Measurements from ENCODE around the gene GABRR3. TPM values are rescaled to one million over a fixed set of nuclear protein-coding genes. Genes with fewer than 3 reads are reported as not detected.

The GABRR3 gene
- total and polyA plus RNA-seq, 2 experiments from 2014 or later: not detected

- no peaks in the 10 kb centered on the region for H3K4me1 ChIP-seq (ENCODE audit: insufficient read depth)
- no peak overlapping the region for H3K27ac Mint-ChIP-seq
- no peak overlapping the region for H3K4me3 Mint-ChIP-seq
- no peaks in the 10 kb centered on the region for H3K79me2 ChIP-seq (replicated peaks; ENCODE audit: insufficient read depth)
- no peaks in the 10 kb centered on the region for H4K20me1 ChIP-seq (replicated peaks; ENCODE audit: insufficient read depth)
- no peaks in the 10 kb centered on the region for H3K27me3 ChIP-seq (ENCODE audit: insufficient read depth)
- H3K27ac ChIP-seq (ENCODE audit: low read depth): no peak overlapping the region
- TF ChIP-seq EZH2 (IDR thresholded peaks at IDR 0.05; ENCODE audit: low read depth, unreplicated experiment) (no peak), ZNF331 (CRISPR knock-in tag; IDR thresholded peaks at IDR 0.05; ENCODE audit: low read depth) (no peak), POLR2AphosphoS5 (IDR thresholded peaks at IDR 0.05; ENCODE audit: low read depth) (no peak), CREB1 (CRISPR knock-in tag; IDR thresholded peaks at IDR 0.05; ENCODE audit: low read depth) (no peak), STAT1 (IDR thresholded peaks at IDR 0.05; ENCODE audit: unreplicated experiment) (no peak), EZH2phosphoT487 (IDR thresholded peaks at IDR 0.05; ENCODE audit: unreplicated experiment) (no peak), NANOG (IDR thresholded peaks at IDR 0.05; ENCODE audit: borderline replicate concordance) (no peak), JUNB (IDR thresholded peaks at IDR 0.05; ENCODE audit: unreplicated experiment) (no peak), ZNF114 (CRISPR knock-in tag; IDR thresholded peaks at IDR 0.05) (no peak), ETS1 (IDR thresholded peaks at IDR 0.05) (no peak)
- TF ChIP-seq, protein P1, sequence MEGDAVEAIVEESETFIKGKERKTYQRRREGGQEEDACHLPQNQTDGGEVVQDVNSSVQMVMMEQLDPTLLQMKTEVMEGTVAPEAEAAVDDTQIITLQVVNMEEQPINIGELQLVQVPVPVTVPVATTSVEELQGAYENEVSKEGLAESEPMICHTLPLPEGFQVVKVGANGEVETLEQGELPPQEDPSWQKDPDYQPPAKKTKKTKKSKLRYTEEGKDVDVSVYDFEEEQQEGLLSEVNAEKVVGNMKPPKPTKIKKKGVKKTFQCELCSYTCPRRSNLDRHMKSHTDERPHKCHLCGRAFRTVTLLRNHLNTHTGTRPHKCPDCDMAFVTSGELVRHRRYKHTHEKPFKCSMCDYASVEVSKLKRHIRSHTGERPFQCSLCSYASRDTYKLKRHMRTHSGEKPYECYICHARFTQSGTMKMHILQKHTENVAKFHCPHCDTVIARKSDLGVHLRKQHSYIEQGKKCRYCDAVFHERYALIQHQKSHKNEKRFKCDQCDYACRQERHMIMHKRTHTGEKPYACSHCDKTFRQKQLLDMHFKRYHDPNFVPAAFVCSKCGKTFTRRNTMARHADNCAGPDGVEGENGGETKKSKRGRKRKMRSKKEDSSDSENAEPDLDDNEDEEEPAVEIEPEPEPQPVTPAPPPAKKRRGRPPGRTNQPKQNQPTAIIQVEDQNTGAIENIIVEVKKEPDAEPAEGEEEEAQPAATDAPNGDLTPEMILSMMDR (conservative IDR thresholded peaks at IDR 0.05; ENCODE audit: low read depth in 2 of 2): no peak
- TF ChIP-seq, protein P2, sequence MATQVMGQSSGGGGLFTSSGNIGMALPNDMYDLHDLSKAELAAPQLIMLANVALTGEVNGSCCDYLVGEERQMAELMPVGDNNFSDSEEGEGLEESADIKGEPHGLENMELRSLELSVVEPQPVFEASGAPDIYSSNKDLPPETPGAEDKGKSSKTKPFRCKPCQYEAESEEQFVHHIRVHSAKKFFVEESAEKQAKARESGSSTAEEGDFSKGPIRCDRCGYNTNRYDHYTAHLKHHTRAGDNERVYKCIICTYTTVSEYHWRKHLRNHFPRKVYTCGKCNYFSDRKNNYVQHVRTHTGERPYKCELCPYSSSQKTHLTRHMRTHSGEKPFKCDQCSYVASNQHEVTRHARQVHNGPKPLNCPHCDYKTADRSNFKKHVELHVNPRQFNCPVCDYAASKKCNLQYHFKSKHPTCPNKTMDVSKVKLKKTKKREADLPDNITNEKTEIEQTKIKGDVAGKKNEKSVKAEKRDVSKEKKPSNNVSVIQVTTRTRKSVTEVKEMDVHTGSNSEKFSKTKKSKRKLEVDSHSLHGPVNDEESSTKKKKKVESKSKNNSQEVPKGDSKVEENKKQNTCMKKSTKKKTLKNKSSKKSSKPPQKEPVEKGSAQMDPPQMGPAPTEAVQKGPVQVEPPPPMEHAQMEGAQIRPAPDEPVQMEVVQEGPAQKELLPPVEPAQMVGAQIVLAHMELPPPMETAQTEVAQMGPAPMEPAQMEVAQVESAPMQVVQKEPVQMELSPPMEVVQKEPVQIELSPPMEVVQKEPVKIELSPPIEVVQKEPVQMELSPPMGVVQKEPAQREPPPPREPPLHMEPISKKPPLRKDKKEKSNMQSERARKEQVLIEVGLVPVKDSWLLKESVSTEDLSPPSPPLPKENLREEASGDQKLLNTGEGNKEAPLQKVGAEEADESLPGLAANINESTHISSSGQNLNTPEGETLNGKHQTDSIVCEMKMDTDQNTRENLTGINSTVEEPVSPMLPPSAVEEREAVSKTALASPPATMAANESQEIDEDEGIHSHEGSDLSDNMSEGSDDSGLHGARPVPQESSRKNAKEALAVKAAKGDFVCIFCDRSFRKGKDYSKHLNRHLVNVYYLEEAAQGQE (IDR thresholded peaks at IDR 0.05; ENCODE audit: unreplicated experiment): no peak
- TF ChIP-seq, protein P3, sequence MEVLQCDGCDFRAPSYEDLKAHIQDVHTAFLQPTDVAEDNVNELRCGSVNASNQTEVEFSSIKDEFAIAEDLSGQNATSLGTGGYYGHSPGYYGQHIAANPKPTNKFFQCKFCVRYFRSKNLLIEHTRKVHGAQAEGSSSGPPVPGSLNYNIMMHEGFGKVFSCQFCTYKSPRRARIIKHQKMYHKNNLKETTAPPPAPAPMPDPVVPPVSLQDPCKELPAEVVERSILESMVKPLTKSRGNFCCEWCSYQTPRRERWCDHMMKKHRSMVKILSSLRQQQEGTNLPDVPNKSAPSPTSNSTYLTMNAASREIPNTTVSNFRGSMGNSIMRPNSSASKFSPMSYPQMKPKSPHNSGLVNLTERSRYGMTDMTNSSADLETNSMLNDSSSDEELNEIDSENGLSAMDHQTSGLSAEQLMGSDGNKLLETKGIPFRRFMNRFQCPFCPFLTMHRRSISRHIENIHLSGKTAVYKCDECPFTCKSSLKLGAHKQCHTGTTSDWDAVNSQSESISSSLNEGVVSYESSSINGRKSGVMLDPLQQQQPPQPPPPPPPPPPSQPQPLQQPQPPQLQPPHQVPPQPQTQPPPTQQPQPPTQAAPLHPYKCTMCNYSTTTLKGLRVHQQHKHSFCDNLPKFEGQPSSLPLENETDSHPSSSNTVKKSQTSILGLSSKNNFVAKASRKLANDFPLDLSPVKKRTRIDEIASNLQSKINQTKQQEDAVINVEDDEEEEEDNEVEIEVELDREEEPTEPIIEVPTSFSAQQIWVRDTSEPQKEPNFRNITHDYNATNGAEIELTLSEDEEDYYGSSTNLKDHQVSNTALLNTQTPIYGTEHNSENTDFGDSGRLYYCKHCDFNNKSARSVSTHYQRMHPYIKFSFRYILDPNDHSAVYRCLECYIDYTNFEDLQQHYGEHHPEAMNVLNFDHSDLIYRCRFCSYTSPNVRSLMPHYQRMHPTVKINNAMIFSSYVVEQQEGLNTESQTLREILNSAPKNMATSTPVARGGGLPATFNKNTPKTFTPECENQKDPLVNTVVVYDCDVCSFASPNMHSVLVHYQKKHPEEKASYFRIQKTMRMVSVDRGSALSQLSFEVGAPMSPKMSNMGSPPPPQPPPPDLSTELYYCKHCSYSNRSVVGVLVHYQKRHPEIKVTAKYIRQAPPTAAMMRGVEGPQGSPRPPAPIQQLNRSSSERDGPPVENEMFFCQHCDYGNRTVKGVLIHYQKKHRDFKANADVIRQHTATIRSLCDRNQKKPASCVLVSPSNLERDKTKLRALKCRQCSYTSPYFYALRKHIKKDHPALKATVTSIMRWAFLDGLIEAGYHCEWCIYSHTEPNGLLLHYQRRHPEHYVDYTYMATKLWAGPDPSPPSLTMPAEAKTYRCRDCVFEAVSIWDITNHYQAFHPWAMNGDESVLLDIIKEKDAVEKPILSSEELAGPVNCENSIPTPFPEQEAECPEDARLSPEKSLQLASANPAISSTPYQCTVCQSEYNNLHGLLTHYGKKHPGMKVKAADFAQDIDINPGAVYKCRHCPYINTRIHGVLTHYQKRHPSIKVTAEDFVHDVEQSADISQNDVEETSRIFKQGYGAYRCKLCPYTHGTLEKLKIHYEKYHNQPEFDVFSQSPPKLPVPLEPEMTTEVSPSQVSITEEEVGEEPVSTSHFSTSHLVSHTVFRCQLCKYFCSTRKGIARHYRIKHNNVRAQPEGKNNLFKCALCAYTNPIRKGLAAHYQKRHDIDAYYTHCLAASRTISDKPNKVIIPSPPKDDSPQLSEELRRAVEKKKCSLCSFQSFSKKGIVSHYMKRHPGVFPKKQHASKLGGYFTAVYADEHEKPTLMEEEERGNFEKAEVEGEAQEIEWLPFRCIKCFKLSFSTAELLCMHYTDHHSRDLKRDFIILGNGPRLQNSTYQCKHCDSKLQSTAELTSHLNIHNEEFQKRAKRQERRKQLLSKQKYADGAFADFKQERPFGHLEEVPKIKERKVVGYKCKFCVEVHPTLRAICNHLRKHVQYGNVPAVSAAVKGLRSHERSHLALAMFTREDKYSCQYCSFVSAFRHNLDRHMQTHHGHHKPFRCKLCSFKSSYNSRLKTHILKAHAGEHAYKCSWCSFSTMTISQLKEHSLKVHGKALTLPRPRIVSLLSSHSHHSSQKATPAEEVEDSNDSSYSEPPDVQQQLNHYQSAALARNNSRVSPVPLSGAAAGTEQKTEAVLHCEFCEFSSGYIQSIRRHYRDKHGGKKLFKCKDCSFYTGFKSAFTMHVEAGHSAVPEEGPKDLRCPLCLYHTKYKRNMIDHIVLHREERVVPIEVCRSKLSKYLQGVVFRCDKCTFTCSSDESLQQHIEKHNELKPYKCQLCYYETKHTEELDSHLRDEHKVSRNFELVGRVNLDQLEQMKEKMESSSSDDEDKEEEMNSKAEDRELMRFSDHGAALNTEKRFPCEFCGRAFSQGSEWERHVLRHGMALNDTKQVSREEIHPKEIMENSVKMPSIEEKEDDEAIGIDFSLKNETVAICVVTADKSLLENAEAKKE (CRISPR knock-in tag; IDR thresholded peaks at IDR 0.05): no peak
- H3K27me3 Mint-ChIP-seq (ENCODE audit: insufficient read depth, low read depth, poor library complexity): no peaks in the 10 kb centered on the region
- no peaks in the 10 kb centered on the region for H3F3A ChIP-seq (replicated peaks; ENCODE audit: low read depth)
- no peaks in the 10 kb centered on the region for H3K9me3 Mint-ChIP-seq
- no peak overlapping the region for H3K4me2 ChIP-seq
- H2AFZ ChIP-seq: peak overlapping the region; percentile 53; the same call in 1 of the 2 replicates
- H3K36me3 ChIP-seq (ENCODE audit: insufficient read depth): no peaks in the 10 kb centered on the region
- no peaks in the 10 kb centered on the region for H3K36me3 Mint-ChIP-seq (ENCODE audit: low read depth)
- no peaks in the 10 kb centered on the region for H3K4me1 Mint-ChIP-seq
- H3K9me2 ChIP-seq (ENCODE audit: insufficient read depth): no peaks in the 10 kb centered on the region
- H3K4me3 ChIP-seq: no peak overlapping the region
- ATAC-seq (no peak), DNase-seq (ENCODE audit: low spot score) (no peak)
These were observed 21.5 kb downstream of the GABRR3 start for GRCh38 chr3:98013411-98014267.

Measured in GM23338 (cell line).